HG03460 (cell line): ENCODE results near the gene MYO9B.
"Not testable (repeated sequence)": the region's sequence is repeated elsewhere in the genome, so short reads cannot be mapped to it uniquely, and the experiment has no call there.

Source experiments
- ATAC-seq: cut with Tn5 transposase; IDR thresholded peaks from one replicate; pipeline ENCODE4 v1.9.1; 2021; ENCODE audit not compliant: unreplicated experiment

The MYO9B gene

GRCh38 chr19:17138052-17138846 is 62.7 kb downstream of the MYO9B start:
- not testable (repeated sequence) for ATAC-seq

DNA sequence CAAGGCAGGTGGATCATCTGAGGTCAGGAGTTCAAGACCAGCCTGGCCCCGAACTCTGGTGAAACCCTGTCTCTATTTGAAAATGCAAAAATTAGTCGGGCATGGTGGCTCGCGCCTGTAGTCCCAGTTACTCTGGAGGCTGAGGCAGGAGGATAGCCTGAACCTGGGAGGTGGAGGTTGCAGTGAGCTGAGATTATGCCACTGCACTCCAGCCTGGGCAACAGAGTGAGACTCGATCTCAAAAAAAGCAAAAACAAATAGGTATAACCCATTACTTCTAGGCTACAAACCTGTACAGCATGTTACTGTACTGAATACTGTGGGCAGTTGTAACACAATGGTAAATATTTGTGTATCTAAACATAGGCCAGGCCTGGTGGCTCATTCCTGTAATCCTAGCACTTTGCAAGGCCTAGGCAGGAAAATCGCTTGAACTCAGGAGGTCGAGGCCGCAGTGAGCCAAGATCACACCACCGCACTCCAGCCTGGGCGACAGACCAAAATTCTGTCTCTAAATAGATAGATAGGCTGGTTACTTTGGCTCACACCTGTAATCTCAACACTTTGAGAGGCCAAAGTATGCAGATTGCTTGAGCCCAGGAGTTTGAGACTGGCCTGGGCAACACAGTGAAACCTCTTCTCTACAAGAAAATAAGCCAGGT is 63.5 kb downstream of the MYO9B start:
- ATAC-seq, result no peak

- ATAC-seq, result not testable (repeated sequence)
Observed at GRCh38 chr19:17144771-17145170, 69.2 kb downstream of the MYO9B start.

- no peak for ATAC-seq
Observed at GRCh38 chr19:17145546-17146497, 70.2 kb downstream of the MYO9B start.

GRCh38 chr19:17148130-17148529 is 72.6 kb downstream of the MYO9B start:
- ATAC-seq, result no peak

DNA sequence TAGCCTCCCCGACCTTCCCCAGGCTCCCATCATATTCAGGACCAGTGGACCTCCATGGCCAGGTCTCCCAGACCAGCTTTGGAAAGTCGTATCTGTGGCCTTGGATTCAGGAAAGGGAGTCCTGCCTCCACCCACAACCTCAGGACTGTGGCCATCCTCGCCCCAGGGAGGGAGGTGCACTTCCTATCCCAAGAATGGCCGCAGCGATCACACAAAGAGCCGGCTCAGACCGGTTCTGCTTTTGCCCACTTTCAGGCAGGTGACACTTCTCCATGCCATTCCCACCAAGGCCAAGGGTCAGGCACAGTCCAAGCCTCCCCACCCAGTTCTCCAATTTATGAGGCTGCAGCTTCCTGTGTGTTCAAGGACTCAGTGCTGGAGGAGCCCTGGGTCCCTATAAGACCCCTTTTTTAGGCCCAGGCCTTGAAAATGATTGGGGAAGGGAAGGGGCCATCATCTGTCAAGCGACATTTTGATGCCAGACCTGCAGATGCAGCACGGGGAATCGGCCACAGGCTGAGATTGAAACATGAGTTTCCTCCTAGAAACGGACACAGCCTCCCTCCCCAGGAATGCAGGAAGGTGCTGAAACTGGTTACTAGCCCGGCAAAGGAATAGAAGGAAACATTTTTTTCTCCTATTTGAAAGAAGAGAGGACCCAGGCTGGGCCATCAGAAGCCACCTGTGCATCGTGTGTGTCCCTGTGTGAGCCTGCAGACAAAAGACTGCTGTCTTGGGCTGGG is 74.0 kb downstream of the MYO9B start:
- no peak for ATAC-seq

DNA sequence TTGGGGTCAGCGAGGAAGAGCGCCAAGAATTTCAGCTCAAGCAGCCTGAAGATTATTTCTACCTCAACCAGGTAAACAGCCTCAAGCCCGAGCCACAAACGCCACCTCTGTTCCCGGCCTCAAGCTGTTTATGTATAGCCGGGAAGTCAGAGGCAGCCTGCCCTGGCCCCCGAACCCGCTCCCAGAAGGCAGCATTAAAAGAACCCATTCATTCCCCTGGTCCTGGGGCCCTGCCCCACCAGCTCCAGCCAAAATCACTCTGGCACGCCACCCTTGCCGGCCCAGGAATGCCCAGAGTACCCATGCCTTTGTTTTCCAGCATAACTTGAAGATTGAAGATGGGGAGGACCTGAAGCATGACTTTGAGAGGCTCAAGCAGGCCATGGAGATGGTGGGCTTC is 78.4 kb downstream of the MYO9B start:
- no peak for ATAC-seq

DNA sequence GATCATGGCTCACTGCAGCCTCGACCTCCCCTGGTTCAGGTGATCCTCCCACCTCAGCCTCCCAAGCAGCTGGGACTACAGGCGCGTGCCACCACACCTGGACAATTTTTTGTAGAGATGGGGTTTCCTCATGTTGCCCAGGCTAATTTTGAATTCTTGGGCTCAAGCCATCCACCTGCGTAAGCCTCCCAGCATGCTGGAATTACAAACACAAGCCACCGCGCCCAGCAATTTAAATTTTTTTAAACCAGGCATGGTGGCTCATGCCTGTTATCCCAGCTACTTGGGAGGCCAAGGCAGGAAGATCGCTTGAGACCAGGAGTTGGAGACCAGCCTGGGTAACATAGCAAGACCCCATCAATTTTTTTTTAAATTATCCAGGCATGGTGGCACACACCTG is 79.7 kb downstream of the MYO9B start:
- no peak for ATAC-seq

DNA sequence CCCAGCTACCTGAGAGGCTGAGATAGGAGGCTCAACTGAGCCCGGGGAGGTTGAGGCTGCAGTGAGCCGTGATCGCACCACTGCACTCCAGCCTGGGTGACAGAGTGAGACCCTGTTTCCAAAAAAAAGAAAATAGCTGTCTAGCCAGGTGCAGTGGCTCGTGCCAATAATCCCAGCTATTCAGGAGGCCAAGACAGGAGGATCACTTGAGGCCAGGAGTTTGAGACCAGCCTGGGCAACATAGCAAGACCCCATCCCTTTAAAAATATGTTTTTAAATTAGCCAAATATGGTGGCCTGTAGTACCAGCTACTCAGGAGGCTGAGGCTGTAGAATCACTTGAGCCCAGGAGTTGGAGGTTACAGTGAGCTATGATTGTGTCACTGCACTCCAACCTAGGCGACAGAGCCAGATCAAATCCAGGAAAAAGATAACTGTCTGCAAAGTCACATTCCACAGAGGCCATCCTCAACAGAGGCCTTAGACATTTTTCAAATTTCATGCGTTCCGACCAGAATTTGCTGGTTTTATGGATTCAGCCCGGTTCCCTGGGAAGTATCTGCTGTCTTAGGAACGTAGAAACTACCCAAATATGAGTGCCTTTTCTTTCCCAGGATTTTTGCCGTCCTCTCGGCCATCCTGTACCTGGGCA is 80.8 kb downstream of the MYO9B start:
- no peak for ATAC-seq

DNA sequence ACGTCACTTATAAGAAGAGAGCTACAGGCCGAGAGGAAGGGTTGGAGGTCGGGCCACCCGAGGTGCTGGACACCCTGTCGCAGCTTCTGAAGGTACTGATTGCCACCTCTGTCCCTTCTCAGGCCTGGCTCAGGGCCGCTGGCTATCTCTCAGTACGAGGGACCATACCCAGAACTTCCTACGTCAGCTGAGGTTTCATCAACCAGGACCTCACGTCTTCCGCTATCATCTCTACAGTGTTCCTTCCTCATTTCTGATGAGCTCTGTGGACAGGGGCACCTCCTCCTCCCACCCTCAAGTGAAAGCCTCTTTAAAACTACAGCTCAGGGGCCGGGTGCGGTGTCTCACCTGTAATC is 81.3 kb downstream of the MYO9B start:
- ATAC-seq, result no peak

DNA sequence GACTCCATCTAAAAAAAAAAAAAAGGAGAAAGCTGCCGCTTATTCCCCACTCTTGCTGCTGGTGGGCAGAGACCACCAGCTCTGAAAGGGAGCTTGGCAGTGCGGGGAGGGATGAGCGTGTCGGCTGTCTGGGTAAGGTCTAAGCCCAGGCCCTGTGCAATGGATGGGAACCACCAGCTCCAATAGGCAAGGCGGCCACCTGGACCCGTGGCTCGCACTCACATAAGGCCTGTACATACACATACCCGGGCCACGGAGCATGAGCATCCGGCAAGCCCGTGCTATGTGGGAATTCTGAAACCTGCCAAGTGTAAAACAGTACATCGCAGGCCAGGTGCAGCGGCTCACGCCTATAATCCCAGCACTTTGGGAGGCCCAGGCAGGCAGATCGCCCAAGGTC is 83.0 kb downstream of the MYO9B start:
- no peak for ATAC-seq

DNA sequence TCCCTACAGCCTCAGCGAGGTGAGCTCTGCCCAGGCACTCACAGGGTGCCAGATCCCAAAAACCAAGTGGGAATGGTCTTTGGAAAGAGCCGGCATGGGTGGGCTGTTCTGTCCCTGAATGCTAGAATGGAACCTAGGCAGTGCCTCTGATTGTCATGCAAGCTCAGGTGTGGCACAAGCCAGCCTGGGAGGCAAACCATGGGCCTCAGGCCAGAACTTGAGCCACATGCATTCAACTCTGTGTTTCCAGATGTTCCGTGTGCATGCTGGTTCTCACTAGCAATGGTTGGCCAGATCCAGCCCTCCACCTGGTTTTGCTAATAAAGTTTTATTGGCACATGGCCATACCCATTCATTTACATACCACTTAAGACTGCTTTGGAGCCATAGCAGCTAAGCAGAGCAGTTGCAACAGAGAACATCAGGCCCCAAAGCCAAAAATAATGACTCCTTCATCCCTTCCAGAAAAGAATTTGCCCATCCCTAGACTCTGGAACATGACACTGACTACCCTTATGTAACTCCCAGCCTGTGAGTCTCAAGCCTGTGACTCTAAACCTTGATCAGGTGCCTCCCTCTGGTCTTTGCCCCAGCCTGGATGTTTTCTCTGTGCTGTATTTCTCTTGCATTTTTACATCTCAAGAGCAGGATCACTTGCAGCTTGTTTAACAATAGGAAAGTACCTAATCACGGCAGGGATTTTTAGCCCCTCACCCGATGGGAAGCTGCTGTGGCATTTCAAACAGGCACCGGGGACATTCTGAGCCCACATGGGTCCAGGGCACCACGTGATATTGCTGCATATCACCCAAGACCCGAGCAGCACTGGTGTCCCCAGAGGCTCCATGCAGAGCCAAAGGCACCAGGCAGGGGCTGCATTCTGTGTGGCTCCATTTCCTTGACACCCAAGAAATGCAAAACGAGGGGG is 84.2 kb downstream of the MYO9B start:
- no peak for ATAC-seq

DNA sequence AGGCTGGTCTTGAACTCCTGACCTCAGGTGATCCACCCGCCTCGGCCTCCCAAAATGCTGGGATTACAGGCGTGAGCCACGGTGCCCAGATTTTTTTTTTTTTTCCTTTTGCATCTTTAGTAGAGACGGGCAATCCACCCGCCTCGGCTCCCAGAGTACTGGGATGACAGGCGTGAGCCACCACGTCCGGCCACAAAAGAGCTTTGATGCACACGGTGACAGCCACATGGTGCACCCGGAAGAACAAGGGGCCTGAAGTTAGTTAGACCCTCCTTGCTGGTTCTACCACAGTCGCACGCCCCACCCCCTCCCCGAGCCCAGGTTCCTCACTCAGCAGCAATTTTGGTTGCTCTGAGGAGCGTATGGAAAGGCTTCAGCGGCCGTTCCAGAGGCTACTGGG is 85.3 kb downstream of the MYO9B start:
- ATAC-seq, result no peak

DNA sequence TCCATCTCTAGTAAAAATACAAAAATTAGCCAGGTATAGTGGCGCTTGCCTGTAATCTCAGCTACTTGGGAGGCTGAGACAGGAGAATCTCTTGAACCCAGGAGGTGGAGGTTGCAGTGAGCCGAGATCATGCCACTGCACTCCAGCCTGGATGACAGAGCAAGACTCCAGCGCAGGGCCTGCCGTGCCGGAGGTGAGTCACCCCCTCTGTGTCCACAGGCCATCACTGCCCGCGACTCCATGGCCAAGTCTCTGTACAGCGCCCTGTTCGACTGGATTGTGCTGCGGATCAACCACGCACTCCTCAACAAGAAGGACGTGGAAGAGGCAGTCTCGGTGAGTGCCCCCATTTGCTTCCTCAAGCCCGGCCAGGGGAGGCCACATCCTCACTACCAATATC is 86.6 kb downstream of the MYO9B start:
- ATAC-seq, result not testable (repeated sequence)

DNA sequence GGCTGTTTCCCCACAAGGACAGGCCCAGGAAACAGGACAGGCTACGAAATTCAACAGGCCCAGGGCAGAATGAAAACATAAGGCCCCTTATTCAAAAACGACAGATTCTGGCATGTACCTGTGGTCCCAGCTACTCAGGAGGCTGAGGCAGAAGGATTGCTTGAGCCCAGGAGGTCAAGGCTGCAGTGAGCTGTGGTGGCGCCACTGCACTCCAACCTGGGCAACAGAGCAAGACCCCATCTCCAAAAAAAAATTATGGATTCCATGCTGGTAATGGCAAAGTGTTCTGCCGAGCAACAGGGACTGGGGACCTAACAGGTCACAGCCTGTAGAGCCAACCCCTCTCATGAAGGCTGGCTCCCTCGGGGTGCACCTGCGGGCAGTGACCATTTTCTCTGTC is 87.0 kb downstream of the MYO9B start:
- no peak for ATAC-seq

DNA sequence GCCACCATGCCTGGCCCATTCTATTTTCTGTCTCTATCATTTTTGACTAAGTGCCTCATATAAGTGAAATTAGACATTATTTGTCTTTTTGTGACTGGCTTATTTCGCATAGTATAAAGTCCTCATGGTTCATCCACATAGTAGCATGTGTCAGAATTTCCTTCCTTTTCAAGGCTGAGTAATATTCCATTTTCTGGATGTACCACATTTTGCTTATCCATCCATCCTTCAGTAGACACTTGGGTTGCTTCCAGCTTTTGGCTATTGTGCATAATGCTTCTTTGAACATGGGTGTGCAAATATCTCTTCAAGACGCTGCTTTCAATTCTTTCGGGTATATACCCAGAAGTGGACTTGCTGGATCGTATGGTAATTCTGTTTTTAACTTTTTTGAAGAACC is 88.1 kb downstream of the MYO9B start:
- no peak for ATAC-seq

GRCh38 chr19:17164639-17165038 is 89.1 kb downstream of the MYO9B start:
- no peak for ATAC-seq

DNA sequence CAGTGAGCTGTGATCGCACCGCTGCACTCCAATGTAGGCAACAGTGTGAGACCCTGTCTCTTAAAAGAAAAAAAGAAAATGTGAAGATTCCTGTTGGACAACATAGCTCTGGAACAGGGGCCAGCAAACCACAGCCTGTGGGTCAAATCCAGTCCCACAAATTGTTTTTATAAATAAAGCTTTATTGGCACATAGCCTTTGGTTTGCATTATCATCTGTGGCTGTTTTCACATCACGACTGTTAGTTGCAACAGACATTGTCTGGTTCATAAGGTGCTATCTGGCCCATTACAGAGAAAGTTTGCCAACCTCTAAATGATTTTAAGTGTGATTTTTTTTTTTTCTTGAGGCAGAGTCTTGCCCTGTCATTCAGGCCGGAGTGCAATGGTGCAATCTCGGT is 90.1 kb downstream of the MYO9B start:
- no peak for ATAC-seq

DNA sequence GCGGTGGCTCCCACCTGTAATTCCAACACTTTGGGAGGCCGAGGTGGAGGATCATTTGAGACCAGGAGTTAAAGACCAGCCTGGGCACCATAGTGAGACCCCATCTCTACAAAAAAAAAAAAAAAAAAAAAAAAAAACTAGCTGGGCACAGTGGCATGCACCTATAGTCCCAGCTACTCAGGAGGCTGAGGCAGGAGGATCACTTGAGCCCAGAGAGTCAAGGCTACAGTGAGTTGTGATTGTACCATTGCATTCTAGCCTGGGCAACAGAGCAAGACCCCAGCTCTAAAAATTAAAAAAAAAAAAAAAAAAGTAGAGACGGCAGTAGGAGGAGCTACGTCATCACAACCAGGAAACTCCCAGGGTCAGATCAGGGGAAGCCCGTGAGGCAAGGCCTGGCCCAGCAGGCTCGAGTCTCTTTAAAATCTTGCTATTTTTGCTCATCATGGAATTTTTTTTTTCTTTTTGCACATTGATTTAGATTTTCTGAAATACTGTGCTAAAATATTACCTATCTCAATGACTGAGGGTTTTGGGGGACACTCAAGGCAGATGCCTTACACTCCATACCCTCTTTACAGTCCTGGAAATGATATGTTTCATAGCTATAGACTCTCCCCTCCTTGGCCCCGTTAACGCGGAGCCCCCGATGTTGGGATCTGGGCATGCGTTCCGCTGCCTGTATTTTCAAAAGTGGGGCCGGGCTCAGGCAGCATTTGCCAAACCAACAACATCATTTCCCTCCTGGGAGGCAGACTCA is 95.1 kb downstream of the MYO9B start:
- no peak for ATAC-seq
